Activated naive CD4-positive, alpha-beta T cell (primary cell): ENCODE results near the gene SGMS1.

ENCODE experiments used
- DNase-seq, 4 experiments: peaks; one replicate each; lab custom pipeline; 2025; lab: John Stamatoyannopoulos, UW

Gene SGMS1

DNA sequence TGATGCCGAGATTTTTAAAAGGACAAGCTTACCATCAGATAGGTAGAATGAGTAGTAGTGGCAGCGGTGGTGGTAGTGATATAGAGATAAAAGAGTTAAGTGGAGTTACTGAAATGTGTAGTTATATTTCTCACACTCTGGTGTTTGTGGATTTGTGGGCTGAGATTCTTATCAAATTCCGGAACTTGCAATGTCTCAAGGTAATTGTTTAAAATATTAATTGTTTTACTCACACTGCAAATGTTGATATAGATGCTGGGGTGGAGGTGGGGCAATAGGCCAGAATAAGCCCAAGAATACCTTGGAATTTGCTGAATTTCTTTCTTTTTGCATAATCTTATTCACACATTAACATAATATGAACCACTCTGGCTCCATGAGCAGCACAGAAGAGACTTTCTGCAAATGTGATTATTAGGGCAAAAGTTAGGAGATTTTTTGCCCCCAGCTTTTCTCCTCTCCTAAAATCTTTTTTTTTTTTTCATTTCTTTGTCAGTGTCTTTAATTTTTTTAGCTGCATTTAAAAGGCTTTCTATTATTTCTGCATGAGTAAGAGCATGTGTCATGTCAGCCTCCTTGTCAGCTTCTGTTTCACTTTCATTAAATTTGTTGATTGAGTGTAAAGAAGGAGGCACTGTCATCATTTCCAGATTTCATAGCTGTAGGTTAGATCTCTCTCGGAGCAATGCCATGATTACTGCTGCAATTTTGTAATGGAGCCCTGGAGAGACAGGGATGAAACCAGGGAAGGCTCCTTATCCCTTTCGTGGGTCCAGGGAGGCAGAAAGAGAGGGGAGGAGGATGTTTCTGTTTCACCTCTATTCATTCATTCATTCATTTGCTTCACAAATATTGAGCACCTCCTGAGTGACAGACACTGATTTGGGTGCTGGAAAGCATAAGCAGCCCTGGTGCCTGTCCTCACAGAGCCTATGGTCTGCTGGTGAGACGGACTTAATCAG, 13.1 kb upstream of the SGMS1 start:
- DNase-seq = no peak

DNA sequence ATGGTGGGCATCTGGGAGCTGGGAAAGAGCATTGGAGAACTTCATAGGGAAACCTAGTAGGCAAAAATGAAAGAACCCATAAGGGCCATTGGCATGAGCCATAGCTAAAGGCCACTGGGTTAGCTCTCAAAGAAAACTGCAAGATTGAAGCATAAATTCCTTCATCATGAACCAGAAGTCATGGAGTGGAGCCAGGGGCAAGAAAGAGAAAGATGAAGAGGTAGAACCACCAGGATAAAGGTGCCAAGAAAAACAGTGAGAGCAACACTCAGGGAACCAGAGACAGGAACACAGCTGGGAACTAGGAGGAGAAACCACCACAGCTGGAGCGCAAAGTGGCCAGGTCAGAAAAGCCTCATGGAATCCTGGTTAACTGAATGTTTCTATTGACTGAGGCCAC, 11.5 kb upstream of the SGMS1 start:
- DNase-seq = no peak

DNA sequence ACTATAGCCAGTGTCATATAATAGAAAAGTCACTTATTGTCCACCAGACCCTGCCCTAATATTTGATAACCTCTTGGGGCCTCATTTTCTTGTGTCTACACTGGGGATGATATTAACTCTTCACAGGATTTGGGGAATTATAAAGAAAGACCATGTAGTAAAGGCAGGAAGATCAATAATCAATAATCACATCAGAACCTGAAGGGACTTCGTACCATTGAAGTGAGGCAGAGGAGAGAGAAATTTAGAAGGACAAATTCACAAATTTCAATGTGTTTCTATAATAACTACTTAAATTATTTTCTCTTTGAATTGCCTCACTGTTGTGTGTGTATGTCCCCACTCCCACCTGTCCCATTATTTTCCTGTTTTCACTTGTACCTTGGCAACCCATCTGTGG, 10.7 kb upstream of the SGMS1 start:
- no peak for DNase-seq

DNA sequence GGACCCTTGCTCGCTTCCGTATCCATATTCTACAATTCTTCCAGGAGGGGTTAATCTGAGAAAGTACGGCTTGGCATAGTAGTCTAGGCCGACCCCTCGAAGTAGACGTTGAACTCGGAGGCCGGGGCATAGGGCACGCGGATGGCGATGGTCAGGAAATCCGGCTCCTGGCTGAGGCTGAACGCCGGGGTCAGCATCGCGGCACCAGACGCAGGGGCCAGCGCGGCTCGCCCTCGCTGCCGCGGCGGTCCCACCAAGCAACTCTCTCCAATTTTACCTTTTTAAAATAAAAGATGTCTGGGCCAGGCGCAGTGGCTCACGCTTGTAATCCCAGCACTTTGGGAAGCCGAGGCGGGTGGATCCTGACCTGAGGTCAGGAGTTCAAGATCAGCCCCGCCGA, 7.3 kb upstream of the SGMS1 start:
- DNase-seq = no peak

DNA sequence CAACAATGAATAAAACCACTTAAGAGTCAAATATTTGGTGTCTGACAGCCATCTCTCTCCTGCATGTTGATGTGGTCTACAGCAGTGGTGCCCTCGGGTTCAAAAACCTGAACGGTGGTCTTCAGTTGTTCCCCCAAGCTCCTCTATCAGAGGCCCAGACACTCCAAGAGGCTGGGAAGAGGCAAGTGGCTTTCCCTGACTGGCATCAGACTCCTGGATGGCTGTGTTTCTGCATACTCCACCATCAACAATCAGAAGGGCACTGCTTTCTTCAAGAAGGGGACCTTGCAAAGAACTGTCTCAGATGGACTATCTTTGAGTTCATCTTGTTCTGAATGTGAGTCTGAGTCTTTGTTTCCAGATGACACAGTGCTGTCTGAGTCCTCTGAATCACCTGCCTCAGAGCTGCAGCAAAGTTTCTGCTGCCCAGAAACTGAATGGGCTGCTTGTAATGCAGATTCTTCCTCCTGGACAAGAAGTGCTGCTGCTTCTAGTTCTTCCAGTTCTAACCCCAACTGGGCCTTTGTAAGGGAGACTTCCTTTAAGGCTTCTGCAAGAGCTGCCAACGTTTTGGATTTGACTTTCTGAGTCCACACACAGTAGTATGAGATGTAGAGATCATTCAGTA, 5.9 kb upstream of the SGMS1 start:
- DNase-seq = no peak

- no peak for DNase-seq
These were observed 4.1 kb upstream of the SGMS1 start for GRCh38 chr10:50627896-50628295.

GRCh38 chr10:50627443-50627842, 3.7 kb upstream of the SGMS1 start:
- no peak for DNase-seq

- DNase-seq = no peak
These were observed 1.9 kb upstream of the SGMS1 start for GRCh38 chr10:50625649-50626132.

DNA sequence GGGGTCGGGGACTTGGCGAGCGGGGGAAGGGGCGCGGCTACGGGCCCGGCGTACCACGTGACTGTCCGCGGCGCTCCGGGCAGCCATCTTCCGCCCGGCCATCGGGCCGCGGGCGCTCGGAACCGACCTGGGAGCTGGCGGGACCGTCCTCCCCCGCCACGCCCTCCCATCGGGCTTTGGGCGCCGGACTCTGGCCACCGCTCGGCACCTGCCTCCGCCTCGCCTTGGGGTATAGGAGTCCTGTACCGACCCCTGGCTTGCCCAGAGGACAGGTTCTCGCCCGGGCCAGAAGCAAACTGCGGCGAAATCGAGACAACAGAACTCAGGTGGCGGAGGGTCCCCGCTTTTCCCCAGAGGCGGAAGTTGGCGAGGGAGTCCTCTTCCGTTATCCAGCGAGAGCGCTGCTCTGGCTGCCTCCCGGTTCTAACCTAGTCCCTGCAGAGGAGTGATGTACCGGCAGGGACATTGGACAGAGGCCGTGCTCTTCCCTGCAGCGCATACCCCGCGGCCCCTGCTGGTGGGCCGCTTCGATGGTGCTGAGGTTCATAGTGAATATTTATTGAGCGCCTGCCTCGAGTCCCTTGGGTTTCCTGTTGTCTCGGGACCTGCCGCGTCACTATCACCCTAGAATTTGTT, 1.2 kb upstream of the SGMS1 start:
- peak in 3 of 4 experiments; percentile 31 to 47 (median 39) for DNase-seq

GRCh38 chr10:50624413-50624865, 683 bp upstream of the SGMS1 start:
- DNase-seq = peak; percentile 83 to 96 (median 94)

DNA sequence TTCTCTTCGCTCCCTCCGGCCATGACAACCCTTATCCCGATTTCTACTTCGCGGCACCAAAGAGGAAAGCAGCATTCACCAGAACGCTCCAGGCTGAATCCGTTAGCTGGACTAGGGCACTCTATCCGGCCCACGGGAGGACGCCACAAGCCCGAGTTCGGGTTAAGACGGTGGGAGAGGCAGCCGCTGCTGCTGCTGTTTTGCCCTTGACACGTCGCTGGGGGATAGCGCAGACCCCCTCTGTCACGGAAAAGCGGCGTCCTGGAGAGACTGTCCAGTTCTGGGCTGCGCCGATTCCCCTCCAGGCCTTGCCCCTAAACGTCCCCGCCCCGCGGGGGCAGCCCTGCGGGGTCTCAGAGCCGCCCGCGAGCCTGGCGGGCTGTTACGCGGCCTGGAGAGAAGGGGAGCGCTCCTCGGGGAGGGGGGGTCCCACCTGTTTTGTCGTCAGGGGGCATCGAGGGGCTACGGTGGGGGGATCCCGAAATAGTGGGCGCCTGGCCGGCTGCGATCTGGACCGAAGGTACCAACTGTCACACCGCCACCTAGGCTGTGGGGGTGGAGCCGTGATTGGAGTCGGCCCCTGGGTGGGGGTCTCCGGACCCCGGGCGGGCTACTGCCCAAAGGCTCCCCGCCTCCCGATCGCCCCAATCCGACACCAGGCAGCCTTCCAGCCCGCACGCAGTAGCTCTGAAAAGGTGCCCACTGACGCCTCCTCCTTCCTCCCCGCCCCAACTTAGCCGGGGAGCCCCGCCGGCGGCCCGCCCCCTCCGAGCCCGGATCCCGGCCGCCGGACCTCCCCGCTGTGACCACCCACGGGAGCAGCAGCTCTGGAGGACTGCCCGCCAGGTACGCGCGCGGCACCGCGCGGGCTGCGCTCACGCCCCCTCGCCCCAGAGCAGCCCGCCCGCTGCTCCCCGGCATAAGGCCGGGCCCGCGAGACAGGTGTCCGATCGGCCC, 772 bp downstream of the SGMS1 start:
- peak in 3 of 4 experiments; percentile 14 to 52 (median 21) for DNase-seq

DNA sequence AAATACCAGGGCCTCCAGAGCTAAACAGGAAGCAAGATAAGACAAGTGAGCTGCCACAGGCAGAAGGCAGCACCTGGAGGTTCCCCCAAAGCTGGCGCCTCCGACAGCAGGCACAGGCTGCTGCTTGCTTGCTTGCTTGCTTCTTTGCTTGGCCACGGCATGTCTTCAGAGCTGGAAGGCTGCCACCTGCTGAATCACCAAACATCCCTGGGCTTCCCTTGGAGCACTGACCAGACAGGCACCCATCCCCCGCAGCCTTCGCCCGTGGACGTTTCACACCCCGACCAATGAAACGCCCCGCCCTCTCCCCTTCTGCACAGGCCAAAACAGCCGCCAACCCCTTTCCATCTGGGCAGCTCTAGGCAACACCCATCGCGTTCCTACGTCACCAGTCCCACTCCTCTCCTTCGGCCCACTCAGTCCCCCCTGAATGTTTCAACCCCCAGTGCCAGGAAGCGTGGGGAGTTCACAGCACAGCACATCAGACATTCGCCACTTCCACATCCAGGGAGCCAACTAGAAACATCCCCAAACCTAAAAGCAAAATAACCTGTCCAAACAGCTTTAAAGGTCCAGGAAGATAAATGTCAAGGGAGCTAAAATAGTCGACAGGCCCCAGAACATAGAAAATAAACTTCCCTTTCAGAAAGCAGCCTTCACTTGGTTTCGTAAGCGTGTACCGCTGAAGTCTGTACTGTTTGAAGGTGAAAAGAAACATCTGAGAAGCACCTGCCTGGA, 1.6 kb downstream of the SGMS1 start:
- DNase-seq = peak in 2 of 4 experiments; percentile 37 to 55

- no peak for DNase-seq
These were observed 2.9 kb downstream of the SGMS1 start for GRCh38 chr10:50620899-50621298.

GRCh38 chr10:50619882-50620281, 3.9 kb downstream of the SGMS1 start:
- no peak for DNase-seq

DNA sequence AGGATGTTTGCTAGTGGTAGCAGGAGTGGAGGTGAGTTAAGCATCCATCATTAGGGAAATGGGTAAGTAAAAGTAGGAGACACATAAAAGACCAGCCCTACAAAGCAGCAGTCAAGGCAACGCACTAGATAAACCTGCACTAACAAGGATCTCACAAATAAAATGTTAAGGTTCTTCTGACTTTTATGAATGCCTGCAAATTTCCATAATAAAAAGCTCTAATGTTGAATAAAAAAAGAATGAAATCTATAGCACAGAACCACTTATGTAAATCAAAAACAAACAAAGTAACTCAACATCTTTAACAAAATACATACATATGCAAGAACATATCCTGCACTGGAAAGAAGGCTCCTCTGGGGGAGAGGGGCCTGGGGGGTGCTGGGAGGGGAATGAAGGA, 4.6 kb downstream of the SGMS1 start:
- no peak for DNase-seq

GRCh38 chr10:50618624-50619023, 5.1 kb downstream of the SGMS1 start:
- DNase-seq = no peak

GRCh38 chr10:50615658-50616057, 8.1 kb downstream of the SGMS1 start:
- DNase-seq = no peak

- no peak for DNase-seq
These were observed 9.2 kb downstream of the SGMS1 start for GRCh38 chr10:50614444-50615137.

GRCh38 chr10:50613726-50614443, 9.9 kb downstream of the SGMS1 start:
- DNase-seq = no peak
